ENCODE results near the gene DIS3L.
"Not testable (repeated sequence)": the region's sequence is repeated elsewhere in the genome, so short reads cannot be mapped to it uniquely, and the experiment has no call there.

Gene DIS3L

GRCh38 chr15:66312144-66312543 is 18.8 kb downstream of the DIS3L start:
- no peak for DNase-seq

- no peak for DNase-seq
Measured at GRCh38 chr15:66323312-66323928, 30.1 kb downstream of the DIS3L start.

- DNase-seq: no peak
Measured at GRCh38 chr15:66326051-66326450, 32.7 kb downstream of the DIS3L start.

- DNase-seq: no peak
Measured at GRCh38 chr15:66327736-66328135, 34.4 kb downstream of the DIS3L start.

GRCh38 chr15:66328771-66329170 is 35.4 kb downstream of the DIS3L start:
- DNase-seq: no peak

GRCh38 chr15:66348530-66348929 is 55.2 kb downstream of the DIS3L start:
- not testable (repeated sequence) for DNase-seq

- no peak for DNase-seq
Measured at GRCh38 chr15:66356077-66356358, 62.6 kb downstream of the DIS3L start.

- DNase-seq: peak; percentile 95 to 97
Measured at GRCh38 chr15:66356359-66357236, 63.2 kb downstream of the DIS3L start, which contains the start of gene TIPIN. Gene TIPIN (minus strand): TSS chr15:66356685. CDS start chr15:66352947, 3,738 bp downstream.

GRCh38 chr15:66359740-66360139 is 66.4 kb downstream of the DIS3L start:
- no peak for DNase-seq

- DNase-seq: not testable (repeated sequence)
Measured at GRCh38 chr15:66361745-66362460, 68.5 kb downstream of the DIS3L start.

- DNase-seq: no peak
Measured at GRCh38 chr15:66362776-66363175, 69.4 kb downstream of the DIS3L start.

GRCh38 chr15:66364944-66365528 is 71.7 kb downstream of the DIS3L start:
- no peak for DNase-seq

GRCh38 chr15:66369773-66370651 is 76.6 kb downstream of the DIS3L start:
- no peak for DNase-seq

- no peak for DNase-seq
Measured at GRCh38 chr15:66374179-66374578, 80.8 kb downstream of the DIS3L start.

- no peak for DNase-seq
Measured at GRCh38 chr15:66378814-66379430, 85.6 kb downstream of the DIS3L start.

- not testable (repeated sequence) for DNase-seq
Measured at GRCh38 chr15:66381376-66381775, 88.0 kb downstream of the DIS3L start.

All from stimulated activated CD4-positive, alpha-beta T cell treated with anti-CD3 and anti-CD28 coated beads, Interleukin-2, amount 100 ng/mL, for 48 hours (primary cell).